Large intestine (tissue), 3 donors: ENCODE results near the gene RRP12. TPM values are rescaled to one million over a fixed set of nuclear protein-coding genes. Genes with fewer than 3 reads are reported as not detected.

ENCODE experiments used
- DNase-seq, 2 donors: peaks; one replicate each; pipeline versions ENCODE4 v3.0.0 to v3.0.0-alpha.2; 2013
- H3K27ac ChIP-seq: one replicate; pipeline ENCODE4 v1.5.1; 2013; ENCODE audit warnings: low read length
- H3K27me3 ChIP-seq: 2 replicates; pipeline ENCODE4 v1.6.1; 2013; ENCODE audit warnings: low read length; ENCODE audit not compliant: control insufficient read depth, insufficient read depth
- H3K36me3 ChIP-seq: 2 replicates; pipeline ENCODE4 v1.6.1; 2013; ENCODE audit warnings: low read length; ENCODE audit not compliant: control insufficient read depth, insufficient read depth
- H3K4me1 ChIP-seq: one replicate; pipeline ENCODE4 v1.6.1; 2013; ENCODE audit warnings: low read length; ENCODE audit not compliant: control insufficient read depth, insufficient read depth
- H3K4me3 ChIP-seq: one replicate; pipeline ENCODE4 v1.5.1; 2013; ENCODE audit warnings: low read length
- H3K9me3 ChIP-seq: one replicate; pipeline ENCODE4 v1.6.1; 2013; ENCODE audit warnings: mild to moderate bottlenecking, low read depth, low read length, moderate library complexity; ENCODE audit not compliant: control insufficient read depth
- WGBS: methylation state at CpG from one replicate; pipeline ENCODE4 v1.1.5; 2013; ENCODE audit warnings: low lambda C conversion rate; ENCODE audit not compliant: insufficient coverage; 5-methylcytosine and 5-hydroxymethylcytosine counted together
- polyA plus RNA-seq: library from polyadenylated mRNA; unstranded; fragments of 120-200 nt; gene quantifications from one replicate; pipeline ENCODE4 v1.2.1, GENCODE V29; 2013

RRP12 gene
- polyA plus RNA-seq, 1 donor, result 25.3 TPM

GRCh38 chr10:97390091-97390490 is 11.0 kb downstream of the RRP12 start:
- DNase-seq, result no peak
- no CpG with 5 or more reads among the region's 5 CpGs for WGBS
- peaks cover 52% of the 10 kb centered on the region for H3K36me3 ChIP-seq

GRCh38 chr10:97388152-97388551 is 13.0 kb downstream of the RRP12 start:
- DNase-seq, result no peak
- no peak overlapping the region for H3K4me3 ChIP-seq
- H3K4me1 ChIP-seq, result no peaks in the 10 kb centered on the region
- no peaks in the 10 kb centered on the region for H3K27me3 ChIP-seq
- no CpG with 5 or more reads among the region's 5 CpGs for WGBS
- H3K36me3 ChIP-seq, result peaks cover 53% of the 10 kb centered on the region
- no peaks in the 10 kb centered on the region for H3K9me3 ChIP-seq
- no peak overlapping the region for H3K27ac ChIP-seq

More at GRCh38 chr10:97390091-97390490, 11.0 kb downstream of the RRP12 start:
- H3K27me3 ChIP-seq, result no peaks in the 10 kb centered on the region
- no peak overlapping the region for H3K27ac ChIP-seq
- no peak overlapping the region for H3K4me3 ChIP-seq
- H3K4me1 ChIP-seq, result no peaks in the 10 kb centered on the region
- H3K9me3 ChIP-seq, result no peaks in the 10 kb centered on the region

- Histone ChIP-seq H3K36me3 (peaks cover 47% of the 10 kb centered on the region), H3K9me3 (no peaks in the 10 kb centered on the region), H3K27ac (no peak overlapping the region), H3K4me3 (no peak overlapping the region), H3K4me1 (peaks cover 11% of the 10 kb centered on the region), H3K27me3 (no peaks in the 10 kb centered on the region)
- no peak for DNase-seq
- no CpG with 5 or more reads among the region's 7 CpGs for WGBS
Measured at GRCh38 chr10:97385565-97385964, 15.6 kb downstream of the RRP12 start.

- no peak for DNase-seq
- WGBS, result no CpG with 5 or more reads among the region's 6 CpGs
- no peak overlapping the region for H3K27ac ChIP-seq
- peaks cover 17% of the 10 kb centered on the region for H3K4me1 ChIP-seq
- no peaks in the 10 kb centered on the region for H3K27me3 ChIP-seq
- H3K4me3 ChIP-seq, result no peak overlapping the region
- H3K9me3 ChIP-seq, result no peaks in the 10 kb centered on the region
- H3K36me3 ChIP-seq, result peaks cover 40% of the 10 kb centered on the region
Measured at GRCh38 chr10:97384641-97385040, 16.5 kb downstream of the RRP12 start.

GRCh38 chr10:97384156-97384555 is 17.0 kb downstream of the RRP12 start:
- no peak overlapping the region for H3K4me3 ChIP-seq
- H3K36me3 ChIP-seq, result peaks cover 41% of the 10 kb centered on the region
- WGBS, result no CpG with 5 or more reads among the region's 5 CpGs
- no peak for DNase-seq
- no peaks in the 10 kb centered on the region for H3K9me3 ChIP-seq
- peaks cover 22% of the 10 kb centered on the region for H3K4me1 ChIP-seq
- no peak overlapping the region for H3K27ac ChIP-seq
- H3K27me3 ChIP-seq, result no peaks in the 10 kb centered on the region

- Histone ChIP-seq H3K9me3 (no peaks in the 10 kb centered on the region), H3K4me1 (peaks cover 25% of the 10 kb centered on the region), H3K27ac (no peak overlapping the region), H3K36me3 (peaks cover 40% of the 10 kb centered on the region), H3K27me3 (no peaks in the 10 kb centered on the region), H3K4me3 (no peak overlapping the region)
- no CpG with 5 or more reads among the region's 7 CpGs for WGBS
- DNase-seq, result no peak
Measured at GRCh38 chr10:97383159-97383558, 18.0 kb downstream of the RRP12 start.

- Histone ChIP-seq H3K27ac (peak overlapping the region; percentile 89), H3K27me3 (no peaks in the 10 kb centered on the region), H3K36me3 (peaks cover 39% of the 10 kb centered on the region), H3K4me3 (no peak overlapping the region), H3K4me1 (peaks cover 25% of the 10 kb centered on the region), H3K9me3 (no peaks in the 10 kb centered on the region)
- WGBS, result no CpG with 5 or more reads among the region's 8 CpGs
- DNase-seq, result no peak
Measured at GRCh38 chr10:97381626-97382025, 19.5 kb downstream of the RRP12 start.

- Histone ChIP-seq H3K4me3 (no peak overlapping the region), H3K27me3 (no peaks in the 10 kb centered on the region), H3K9me3 (no peaks in the 10 kb centered on the region), H3K27ac (peak overlapping the region; percentile 89), H3K36me3 (peaks cover 35% of the 10 kb centered on the region), H3K4me1 (peaks cover 25% of the 10 kb centered on the region)
- peak; percentile 96 to 98 for DNase-seq
- no CpG with 5 or more reads among the region's 8 CpGs for WGBS
Measured at GRCh38 chr10:97380516-97380915, 20.6 kb downstream of the RRP12 start.

GRCh38 chr10:97378933-97379921 is 21.9 kb downstream of the RRP12 start:
- peak overlapping the region; percentile 89 for H3K27ac ChIP-seq
- peaks cover 26% of the 10 kb centered on the region for H3K36me3 ChIP-seq
- H3K4me1 ChIP-seq, result peaks cover 25% of the 10 kb centered on the region
- H3K27me3 ChIP-seq, result no peaks in the 10 kb centered on the region
- DNase-seq, result peak in 1 of 2 donors; percentile 31
- H3K9me3 ChIP-seq, result no peaks in the 10 kb centered on the region
- WGBS, result no CpG with 5 or more reads among the region's 15 CpGs
- no peak overlapping the region for H3K4me3 ChIP-seq

GRCh38 chr10:97376413-97376812 is 24.7 kb downstream of the RRP12 start:
- Histone ChIP-seq H3K36me3 (peaks cover 54% of the 10 kb centered on the region), H3K4me3 (no peak overlapping the region), H3K9me3 (no peaks in the 10 kb centered on the region), H3K27me3 (no peaks in the 10 kb centered on the region), H3K27ac (no peak overlapping the region), H3K4me1 (peaks cover 22% of the 10 kb centered on the region)
- no peak for DNase-seq
- no CpG with 5 or more reads among the region's 6 CpGs for WGBS
